HCT116 (cell line): ENCODE results near the gene TTC16. TPM values are rescaled to one million over a fixed set of nuclear protein-coding genes. Genes with fewer than 3 reads are reported as not detected.

Source experiments
- ATAC-seq: fragments of 200-7000 bp; cut with Tn5 transposase; 2 replicates; pipeline ENCODE4 v1.9.1; 2020; ENCODE audit warnings: mild to moderate bottlenecking, moderate library complexity
- BruUV-seq: library from RNA; stranded (reverse); fragments of 400-500 nt; replicated peaks from 2 replicates; lab custom pipeline; 2021; lab: Mats Ljungman, UMichigan
- CTCF ChIA-PET: fragments of 300-600 bp; sonication (Branson Sonifier 250); formaldehyde crosslinking; loops from one replicate; lab custom pipeline; 2021; ENCODE audit warnings: antibody characterized with exemption; lab: Charles Lee
- POLR2A ChIA-PET: fragments of 300-600, 350-600 bp; sonication (Branson Sonifier 250); formaldehyde crosslinking; loops from one replicate; lab custom pipeline; 2021; ENCODE audit warnings: antibody characterized with exemption; lab: Charles Lee
- RAD21 ChIA-PET, 2 experiments: fragments of 300-600 bp; sonication (Branson Sonifier 250); formaldehyde crosslinking; loops; one replicate each; lab custom pipeline; 2023; ENCODE audit warnings: low total read pairs in 2 of 2; ENCODE audit not compliant: uncharacterized antibody in 2 of 2, unreplicated experiment in 2 of 2, low non-redundant PET in 1 of 2; lab: Charles Lee
- DNase-seq: peaks from one replicate; pipeline ENCODE4 v3.0.0-alpha.2; 2010; ENCODE audit warnings: low read depth, low spot score
- H2AFZ ChIP-seq: fragments of 200-600 bp; shearing (Covaris generic), sonication (generic); 2 replicates; pipeline ENCODE4 v1.6.1; 2017; ENCODE audit warnings: low read depth, mixed run types, mixed read lengths, antibody characterized with exemption, low read length; ENCODE audit not compliant: poor library complexity, severe bottlenecking
- H3K27ac ChIP-seq: 2 replicates; pipeline ENCODE4 v1.5.1; 2012; ENCODE audit warnings: low read depth, low read length
- H3K27me3 ChIP-seq: fragments of 200-600 bp; sonication (generic); 2 replicates; pipeline ENCODE4 v1.6.1; 2016; ENCODE audit warnings: mixed run types, low read length, mixed read lengths; ENCODE audit not compliant: insufficient read depth
- H3K36me3 ChIP-seq, 2 experiments: fragments of 200-500 bp in 1 of 2; fragments of 200-600 bp in 1 of 2; sonication (Bioruptor generic) in 1 of 2; sonication (generic) in 1 of 2; 2 replicates each; pipeline versions ENCODE4 v1.5.1 to v1.6.1; 2014 to 2016; ENCODE audit warnings: low read length in 2 of 2, inconsistent platforms in 1 of 2, mixed read lengths in 1 of 2, mixed run types in 1 of 2; ENCODE audit not compliant: insufficient read depth in 2 of 2, control insufficient read depth in 1 of 2
- H3K4me1 ChIP-seq, 2 experiments: fragments of 200-600 bp in 1 of 2; sonication (generic) in 1 of 2; 2 replicates each; pipeline versions ENCODE4 v1.5.1 to v1.6.1; 2012 to 2017; ENCODE audit warnings: low read length in 2 of 2, inconsistent platforms in 1 of 2, mild to moderate bottlenecking in 1 of 2, mixed read lengths in 1 of 2, mixed run types in 1 of 2, moderate library complexity in 1 of 2; ENCODE audit not compliant: insufficient read depth in 2 of 2, control insufficient read depth in 1 of 2
- H3K4me2 ChIP-seq: fragments of 200-600 bp; sonication (generic); 2 replicates; pipeline ENCODE4 v1.6.1; 2017; ENCODE audit warnings: mixed run types, low read length, mixed read lengths
- H3K4me3 ChIP-seq, 2 experiments: fragments of 200-600 bp in 1 of 2; sonication (generic) in 1 of 2; replicated peaks in 1 of 2; 2 replicates each; pipeline ENCODE4 v1.5.1; 2011 to 2016; ENCODE audit warnings: low read length in 2 of 2, control low read depth in 1 of 2, low read depth in 1 of 2, mild to moderate bottlenecking in 1 of 2, mixed read lengths in 1 of 2, mixed run types in 1 of 2
- H3K79me2 ChIP-seq: fragments of 200-600 bp; sonication (generic); 2 replicates; pipeline ENCODE4 v1.6.1; 2017; ENCODE audit warnings: mild to moderate bottlenecking, mixed run types, low read length, moderate library complexity, mixed read lengths; ENCODE audit not compliant: insufficient read depth
- H3K9ac ChIP-seq: fragments of 200-600 bp; sonication (generic); 2 replicates; pipeline ENCODE4 v1.6.1; 2016; ENCODE audit warnings: low read length, mixed read lengths
- H3K9me2 ChIP-seq: fragments of 200-600 bp; sonication (generic), shearing (Covaris generic); 2 replicates; pipeline ENCODE4 v1.6.1; 2017; ENCODE audit warnings: mixed run types, mild to moderate bottlenecking, moderate library complexity; ENCODE audit not compliant: insufficient read depth
- H3K9me3 ChIP-seq, 2 experiments: fragments of 200-500 bp in 1 of 2; fragments of 200-600 bp in 1 of 2; sonication (Bioruptor generic) in 1 of 2; sonication (generic) in 1 of 2; 2 replicates each; pipeline ENCODE4 v1.6.1; 2014 to 2017; ENCODE audit warnings: low read length in 2 of 2, mixed read lengths in 2 of 2, inconsistent platforms in 1 of 2, low read depth in 1 of 2, mild to moderate bottlenecking in 1 of 2, mixed run types in 1 of 2, moderate library complexity in 1 of 2; ENCODE audit not compliant: control insufficient read depth in 1 of 2, insufficient read depth in 1 of 2
- H4K20me1 ChIP-seq: fragments of 200-600 bp; sonication (generic), shearing (Covaris generic); 2 replicates; pipeline ENCODE4 v1.6.1; 2017; ENCODE audit warnings: mixed run types, mild to moderate bottlenecking, moderate library complexity; ENCODE audit not compliant: insufficient read depth
- CEBPB ChIP-seq: IDR thresholded peaks from 2 replicates; pipeline ENCODE4 v1.6.1; 2012; ENCODE audit warnings: low read depth
- EGR1 ChIP-seq: IDR thresholded peaks from 2 replicates; pipeline ENCODE4 v1.6.1; 2012; ENCODE audit warnings: low read depth
- ELF1 ChIP-seq: IDR thresholded peaks from 2 replicates; pipeline ENCODE4 v1.6.1; 2012; ENCODE audit warnings: low read depth, borderline replicate concordance
- EZH2 ChIP-seq: fragments of 200-600 bp; sonication (generic); IDR thresholded peaks from 2 replicates; pipeline ENCODE4 v1.6.1; 2017; ENCODE audit warnings: antibody characterized with exemption, mixed run types
- EZH2phosphoT487 ChIP-seq: fragments of 200-600 bp; IDR thresholded peaks from 2 replicates; pipeline ENCODE4 v1.6.1; 2018; ENCODE audit warnings: antibody characterized with exemption, borderline replicate concordance
- FOSL1 ChIP-seq: IDR thresholded peaks from 2 replicates; pipeline ENCODE4 v1.6.1; 2012; ENCODE audit warnings: low read depth
- JUND ChIP-seq: IDR thresholded peaks from 2 replicates; pipeline ENCODE4 v1.6.1; 2012
- POLR2AphosphoS5 ChIP-seq: IDR thresholded peaks from 2 replicates; pipeline ENCODE4 v1.6.1; 2011; ENCODE audit warnings: mild to moderate bottlenecking, low read depth, low read length, moderate library complexity
- REST ChIP-seq: IDR thresholded peaks from 2 replicates; pipeline ENCODE4 v1.6.1; 2012; ENCODE audit warnings: low read depth
- SP1 ChIP-seq: IDR thresholded peaks from 2 replicates; pipeline ENCODE4 v1.6.1; 2012; ENCODE audit warnings: low read depth
- YY1 ChIP-seq: IDR thresholded peaks from 2 replicates; pipeline ENCODE4 v1.6.1; 2011; ENCODE audit warnings: low read length, low read depth, moderate library complexity, mild to moderate bottlenecking; ENCODE audit not compliant: insufficient replicate concordance; ENCODE audit errors: extremely low read depth
- ZFX ChIP-seq: fragments of 450-650 bp; IDR thresholded peaks from 2 replicates; pipeline ENCODE4 v1.6.1; 2017
- ZNF274 ChIP-seq: fragments of 200-500 bp; sonication (Bioruptor generic); IDR thresholded peaks from 2 replicates; pipeline ENCODE4 v1.6.1; 2014; ENCODE audit warnings: mild to moderate bottlenecking, low read depth, low read length, inconsistent platforms
- intact Hi-C: fragments of 100-400 bp; cut with micrococcal nuclease; formaldehyde crosslinking; loops from 2 replicates; pipeline ENCODE4 v1.10.0; 2022
- total RNA-seq: library from RNA; stranded (reverse); gene quantifications from one replicate; pipeline ENCODE4 v1.2.1, GENCODE V29; 2021; ENCODE audit not compliant: unreplicated experiment
- TF ChIP-seq, protein P1 (sequence below): IDR thresholded peaks from 2 replicates; pipeline ENCODE4 v1.6.1; 2012

The TTC16 gene
- total RNA-seq, 1 experiment from 2014 or later = not detected

GRCh38 chr9:127731938-127732337, 16.1 kb downstream of the TTC16 start:
- H3K4me2 ChIP-seq = no peak overlapping the region
- no peaks in the 10 kb centered on the region for H4K20me1 ChIP-seq
- ChIA-PET CTCF (no interaction called here), POLR2A (no interaction called here), RAD21 (no interaction called here)
- H3K79me2 ChIP-seq = no peaks in the 10 kb centered on the region
- DNase-seq = no peak
- H3K27ac ChIP-seq = no peak overlapping the region
- no peak for ATAC-seq
- no TSS peak for BruUV-seq
- intact Hi-C loops = no loop called here
- H2AFZ ChIP-seq = no peak overlapping the region
- TF ChIP-seq SP1 (no peak), FOSL1 (no peak), REST (no peak), ZNF274 (no peak), JUND (no peak), EZH2 (no peak), EGR1 (no peak), CEBPB (no peak), ZFX (no peak), ELF1 (no peak), EZH2phosphoT487 (no peak), YY1 (no peak), POLR2AphosphoS5 (no peak)
- TF ChIP-seq, protein P1, sequence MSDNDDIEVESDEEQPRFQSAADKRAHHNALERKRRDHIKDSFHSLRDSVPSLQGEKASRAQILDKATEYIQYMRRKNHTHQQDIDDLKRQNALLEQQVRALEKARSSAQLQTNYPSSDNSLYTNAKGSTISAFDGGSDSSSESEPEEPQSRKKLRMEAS = no peak
- TF ChIP-seq, all 23 proteins: peak for 0
- no peaks in the 10 kb centered on the region for H3K9me2 ChIP-seq
- peaks cover 4 to 17% of the 10 kb centered on the region in 2 experiments for H3K4me1 ChIP-seq
- no peaks in the 10 kb centered on the region for H3K36me3 ChIP-seq
- H3K9me3 ChIP-seq = no peaks in the 10 kb centered on the region
- H3K4me3 ChIP-seq = no peak overlapping the region
- no peak overlapping the region for H3K9ac ChIP-seq
- no peaks in the 10 kb centered on the region for H3K27me3 ChIP-seq
